Stimulated activated memory B cell treated with anti-CD40 and anti-IgM and Interleukin-4, amounts not matched to agents 10 μg/mL and 1 μg/mL and 100 μg/mL, for 72 hours (primary cell): ENCODE results near the gene TBC1D2.

ENCODE experiments used
- ATAC-seq: fragments of 150-1000 bp; cut with Tn5 transposase; 2 replicates; pipeline ENCODE4 v1.10.0; 2021
- H3K27ac Mint-ChIP-seq: one replicate; pipeline ENCODE4 v1.8.0; 2022; ENCODE audit warnings: mild to moderate bottlenecking, mixed read lengths
- H3K27me3 Mint-ChIP-seq: one replicate; pipeline ENCODE4 v1.8.0; 2022; ENCODE audit warnings: mixed read lengths
- H3K36me3 Mint-ChIP-seq: one replicate; pipeline ENCODE4 v1.8.0; 2022; ENCODE audit warnings: mixed read lengths
- H3K4me1 Mint-ChIP-seq: one replicate; pipeline ENCODE4 v1.8.0; 2022; ENCODE audit warnings: mixed read lengths
- H3K4me3 Mint-ChIP-seq: one replicate; pipeline ENCODE4 v1.8.0; 2022; ENCODE audit warnings: mild to moderate bottlenecking, moderate library complexity, mixed read lengths
- H3K9me3 Mint-ChIP-seq: one replicate; pipeline ENCODE4 v1.8.0; 2022; ENCODE audit warnings: mixed read lengths

The TBC1D2 gene

GRCh38 chr9:98219794-98220370 lies 35.6 kb downstream of the TBC1D2 start:
- H3K36me3 Mint-ChIP-seq: peaks cover 38% of the 10 kb centered on the region
- H3K9me3 Mint-ChIP-seq: no peaks in the 10 kb centered on the region
- ATAC-seq: no peak
- no peaks in the 10 kb centered on the region for H3K4me1 Mint-ChIP-seq
- no peak overlapping the region for H3K27ac Mint-ChIP-seq
- no peaks in the 10 kb centered on the region for H3K27me3 Mint-ChIP-seq
- no peak overlapping the region for H3K4me3 Mint-ChIP-seq

GRCh38 chr9:98219364-98219716 lies 36.1 kb downstream of the TBC1D2 start:
- Mint-ChIP-seq H3K27ac (no peak overlapping the region), H3K4me3 (no peak overlapping the region), H3K36me3 (peaks cover 40% of the 10 kb centered on the region), H3K4me1 (no peaks in the 10 kb centered on the region), H3K27me3 (no peaks in the 10 kb centered on the region), H3K9me3 (no peaks in the 10 kb centered on the region)
- ATAC-seq: no peak

- no peak for ATAC-seq
- no peak overlapping the region for H3K4me3 Mint-ChIP-seq
Observed at GRCh38 chr9:98218562-98219363, 36.7 kb downstream of the TBC1D2 start.

GRCh38 chr9:98217255-98217654 lies 38.2 kb downstream of the TBC1D2 start:
- no peaks in the 10 kb centered on the region for H3K27me3 Mint-ChIP-seq
- H3K4me3 Mint-ChIP-seq: no peak overlapping the region
- no peak overlapping the region for H3K27ac Mint-ChIP-seq
- no peaks in the 10 kb centered on the region for H3K9me3 Mint-ChIP-seq
- peaks cover 33% of the 10 kb centered on the region for H3K36me3 Mint-ChIP-seq
- no peaks in the 10 kb centered on the region for H3K4me1 Mint-ChIP-seq
- no peak for ATAC-seq

More at GRCh38 chr9:98218562-98219363, 36.7 kb downstream of the TBC1D2 start:
- H3K9me3 Mint-ChIP-seq: no peaks in the 10 kb centered on the region
- no peaks in the 10 kb centered on the region for H3K4me1 Mint-ChIP-seq
- no peak overlapping the region for H3K27ac Mint-ChIP-seq
- peaks cover 40% of the 10 kb centered on the region for H3K36me3 Mint-ChIP-seq
- no peaks in the 10 kb centered on the region for H3K27me3 Mint-ChIP-seq

GRCh38 chr9:98216391-98216790 lies 39.1 kb downstream of the TBC1D2 start:
- H3K9me3 Mint-ChIP-seq: no peaks in the 10 kb centered on the region
- no peaks in the 10 kb centered on the region for H3K27me3 Mint-ChIP-seq
- H3K36me3 Mint-ChIP-seq: peaks cover 24% of the 10 kb centered on the region
- H3K4me1 Mint-ChIP-seq: no peaks in the 10 kb centered on the region
- H3K27ac Mint-ChIP-seq: no peak overlapping the region
- no peak overlapping the region for H3K4me3 Mint-ChIP-seq
- ATAC-seq: no peak

- no peak overlapping the region for H3K27ac Mint-ChIP-seq
- H3K36me3 Mint-ChIP-seq: peaks cover 19% of the 10 kb centered on the region
- ATAC-seq: no peak
- no peak overlapping the region for H3K4me3 Mint-ChIP-seq
- no peaks in the 10 kb centered on the region for H3K4me1 Mint-ChIP-seq
- H3K9me3 Mint-ChIP-seq: no peaks in the 10 kb centered on the region
- H3K27me3 Mint-ChIP-seq: no peaks in the 10 kb centered on the region
Observed at GRCh38 chr9:98215821-98216220, 39.6 kb downstream of the TBC1D2 start.

GRCh38 chr9:98215271-98215670 lies 40.2 kb downstream of the TBC1D2 start:
- peaks cover 19% of the 10 kb centered on the region for H3K36me3 Mint-ChIP-seq

GRCh38 chr9:98214811-98215210 lies 40.6 kb downstream of the TBC1D2 start:
- no peak overlapping the region for H3K27ac Mint-ChIP-seq
- no peaks in the 10 kb centered on the region for H3K4me1 Mint-ChIP-seq
- H3K36me3 Mint-ChIP-seq: peaks cover 16% of the 10 kb centered on the region
- ATAC-seq: peak; percentile 16
- no peaks in the 10 kb centered on the region for H3K9me3 Mint-ChIP-seq
- no peak overlapping the region for H3K4me3 Mint-ChIP-seq
- no peaks in the 10 kb centered on the region for H3K27me3 Mint-ChIP-seq

More at GRCh38 chr9:98215271-98215670, 40.2 kb downstream of the TBC1D2 start:
- H3K9me3 Mint-ChIP-seq: no peaks in the 10 kb centered on the region
- H3K27me3 Mint-ChIP-seq: no peaks in the 10 kb centered on the region
- H3K4me1 Mint-ChIP-seq: no peaks in the 10 kb centered on the region
- no peak overlapping the region for H3K27ac Mint-ChIP-seq
- ATAC-seq: no peak
- H3K4me3 Mint-ChIP-seq: no peak overlapping the region

GRCh38 chr9:98211260-98211659 lies 44.2 kb downstream of the TBC1D2 start:
- ATAC-seq: no peak
- H3K4me1 Mint-ChIP-seq: no peaks in the 10 kb centered on the region
- H3K27ac Mint-ChIP-seq: no peak overlapping the region
- no peaks in the 10 kb centered on the region for H3K27me3 Mint-ChIP-seq
- no peak overlapping the region for H3K4me3 Mint-ChIP-seq
- H3K9me3 Mint-ChIP-seq: no peaks in the 10 kb centered on the region
- H3K36me3 Mint-ChIP-seq: peaks cover 7% of the 10 kb centered on the region

GRCh38 chr9:98210435-98210834 lies 45.0 kb downstream of the TBC1D2 start:
- no peaks in the 10 kb centered on the region for H3K27me3 Mint-ChIP-seq
- H3K36me3 Mint-ChIP-seq: peaks cover 7% of the 10 kb centered on the region
- no peaks in the 10 kb centered on the region for H3K9me3 Mint-ChIP-seq
- no peak for ATAC-seq
- H3K4me1 Mint-ChIP-seq: peaks cover 5% of the 10 kb centered on the region
- H3K4me3 Mint-ChIP-seq: no peak overlapping the region
- H3K27ac Mint-ChIP-seq: no peak overlapping the region

- no peaks in the 10 kb centered on the region for H3K9me3 Mint-ChIP-seq
- H3K27ac Mint-ChIP-seq: no peak overlapping the region
- peaks cover 6% of the 10 kb centered on the region for H3K4me1 Mint-ChIP-seq
- H3K36me3 Mint-ChIP-seq: no peaks in the 10 kb centered on the region
- H3K27me3 Mint-ChIP-seq: no peaks in the 10 kb centered on the region
- no peak overlapping the region for H3K4me3 Mint-ChIP-seq
- ATAC-seq: no peak
Observed at GRCh38 chr9:98209530-98209929, 45.9 kb downstream of the TBC1D2 start.

GRCh38 chr9:98208635-98209034 lies 46.8 kb downstream of the TBC1D2 start:
- Mint-ChIP-seq H3K9me3 (no peaks in the 10 kb centered on the region), H3K27me3 (no peaks in the 10 kb centered on the region), H3K4me3 (no peak overlapping the region), H3K27ac (no peak overlapping the region), H3K4me1 (peaks cover 6% of the 10 kb centered on the region), H3K36me3 (no peaks in the 10 kb centered on the region)
- no peak for ATAC-seq

- Mint-ChIP-seq H3K27ac (no peak overlapping the region), H3K4me3 (no peak overlapping the region), H3K36me3 (no peaks in the 10 kb centered on the region), H3K27me3 (no peaks in the 10 kb centered on the region), H3K4me1 (peaks cover 6% of the 10 kb centered on the region), H3K9me3 (no peaks in the 10 kb centered on the region)
- ATAC-seq: no peak
Observed at GRCh38 chr9:98207606-98208005, 47.8 kb downstream of the TBC1D2 start.

- Mint-ChIP-seq H3K36me3 (no peaks in the 10 kb centered on the region), H3K4me3 (no peak overlapping the region), H3K4me1 (peaks cover 12% of the 10 kb centered on the region), H3K27ac (no peak overlapping the region), H3K9me3 (no peaks in the 10 kb centered on the region), H3K27me3 (no peaks in the 10 kb centered on the region)
- ATAC-seq: no peak
Observed at GRCh38 chr9:98206754-98207153, 48.7 kb downstream of the TBC1D2 start.

GRCh38 chr9:98204692-98205091 lies 50.8 kb downstream of the TBC1D2 start:
- Mint-ChIP-seq H3K9me3 (no peaks in the 10 kb centered on the region), H3K27ac (no peak overlapping the region), H3K27me3 (no peaks in the 10 kb centered on the region), H3K4me1 (peaks cover 23% of the 10 kb centered on the region), H3K4me3 (no peak overlapping the region), H3K36me3 (no peaks in the 10 kb centered on the region)
- ATAC-seq: no peak

GRCh38 chr9:98203153-98203552 lies 52.3 kb downstream of the TBC1D2 start:
- H3K27me3 Mint-ChIP-seq: no peaks in the 10 kb centered on the region
- H3K27ac Mint-ChIP-seq: no peak overlapping the region
- no peaks in the 10 kb centered on the region for H3K36me3 Mint-ChIP-seq
- H3K4me1 Mint-ChIP-seq: peaks cover 23% of the 10 kb centered on the region
- H3K9me3 Mint-ChIP-seq: no peaks in the 10 kb centered on the region
- ATAC-seq: no peak
- H3K4me3 Mint-ChIP-seq: no peak overlapping the region
